G401 (cell line): ENCODE results near the gene EPRS1. TPM values are rescaled to one million over a fixed set of nuclear protein-coding genes. Genes with fewer than 3 reads are reported as not detected.

ENCODE experiments used
- total RNA-seq: library from RNA; depleted of rRNA; stranded (reverse); fragments of >200 nt; shearing (Covaris generic); gene quantifications from 2 replicates; pipeline ENCODE4 v1.2.3, GENCODE V29; 2014; rRNA removed

The EPRS1 gene
- total RNA-seq, 1 experiment from 2014 or later: 58.9 TPM

Other genes starting within 250 kb of the EPRS1 start
- 0.12 TPM in 1 of 2 replicates, not detected in the other for gene SLC30A10, start 117.9 kb downstream of the EPRS1 start, total RNA-seq
- 14.8 and 21.0 TPM in 2 replicates for gene BPNT1, start 43.3 kb upstream of the EPRS1 start, total RNA-seq
- 130 and 147 TPM in 2 replicates for gene IARS2, start 47.6 kb upstream of the EPRS1 start, total RNA-seq
- 10.6 and 17.8 TPM in 2 replicates for gene RAB3GAP2, start 225.9 kb upstream of the EPRS1 start, total RNA-seq